HFF-Myc (cell line): Measurements from ENCODE around the gene SLC2A4.

Source experiments
- DNase-seq: peaks from one replicate; pipeline ENCODE4 v3.0.0-alpha.2; 2011; ENCODE audit warnings: low read depth; ENCODE audit errors: extremely low read depth
- H3K4me3 ChIP-seq: replicated peaks from 2 replicates; pipeline ENCODE4 v1.5.1; 2011; ENCODE audit warnings: low read depth, mild to moderate bottlenecking, control low read depth, low read length
- CTCF ChIP-seq: IDR thresholded peaks from 2 replicates; pipeline ENCODE4 v1.5.1; 2012; ENCODE audit warnings: mild to moderate bottlenecking, low read depth, low read length, control low read depth; ENCODE audit errors: missing control alignments

Gene SLC2A4

DNA sequence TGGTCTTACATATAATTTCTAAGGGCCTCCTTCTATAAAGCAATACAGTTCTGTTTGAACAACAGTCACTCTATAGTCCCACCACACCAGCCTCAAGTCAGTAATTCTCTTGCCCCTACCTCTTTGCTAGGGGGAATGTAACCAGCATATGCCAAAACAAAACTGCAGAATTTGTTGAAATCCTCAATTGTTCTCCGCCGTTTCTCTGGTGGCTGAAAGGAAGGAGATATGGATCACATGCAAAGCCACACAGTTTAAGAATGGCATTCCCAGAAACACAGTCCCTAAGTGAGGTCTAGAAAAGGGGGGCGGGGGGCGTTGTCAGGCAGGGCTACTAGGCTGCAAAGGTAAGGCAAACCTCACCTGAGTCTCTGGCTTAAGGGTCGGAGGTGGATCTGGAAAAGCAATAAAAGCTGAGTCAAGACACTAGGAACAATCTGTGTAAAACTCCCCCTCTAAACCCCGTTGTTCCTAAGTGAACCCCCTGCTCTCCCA, 44.2 kb upstream of the SLC2A4 start:
- DNase-seq = no peak
- peak overlapping the region; percentile 98 for H3K4me3 ChIP-seq
- no peak for TF ChIP-seq CTCF

GRCh38 chr17:7237761-7238419, 43.6 kb upstream of the SLC2A4 start:
- DNase-seq = no peak
- TF ChIP-seq CTCF = no peak

DNA sequence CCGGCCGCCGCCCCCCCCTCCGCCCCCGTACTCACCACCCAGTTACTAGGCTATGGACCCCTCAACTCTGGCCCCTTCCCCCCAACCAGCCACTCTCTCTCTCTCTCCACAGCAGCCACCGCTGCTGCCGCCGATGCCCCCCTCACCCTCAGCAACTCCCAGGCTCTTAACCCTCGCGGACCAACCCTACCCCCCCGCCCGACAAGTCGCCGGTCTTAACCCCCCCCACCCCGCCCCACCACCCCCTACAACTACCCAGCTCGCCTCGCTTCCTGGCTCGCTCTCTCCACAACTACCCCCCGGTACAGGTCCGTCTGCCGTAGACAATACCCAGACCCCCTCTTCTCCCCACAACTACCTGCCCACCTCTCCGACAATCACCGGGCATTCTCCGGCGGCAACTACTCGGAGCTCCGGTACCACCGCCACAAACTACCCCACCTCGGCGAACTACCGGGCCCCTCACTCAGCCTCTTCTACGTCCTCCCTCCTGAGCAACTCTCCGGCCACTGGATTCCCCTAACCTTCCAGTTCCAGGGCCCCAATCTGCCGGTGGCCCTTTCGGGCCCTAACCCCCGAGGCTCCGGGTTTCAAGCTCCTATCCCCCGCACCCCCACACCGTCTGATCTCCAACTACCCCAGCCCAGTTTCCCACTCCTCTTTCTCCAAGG, 43.0 kb upstream of the SLC2A4 start:
- no peak for DNase-seq
- no peak for TF ChIP-seq CTCF
- peak overlapping the region; percentile 98 for H3K4me3 ChIP-seq

More at GRCh38 chr17:7237761-7238419, 43.6 kb upstream of the SLC2A4 start:
- H3K4me3 ChIP-seq = peak overlapping the region; percentile 98

DNA sequence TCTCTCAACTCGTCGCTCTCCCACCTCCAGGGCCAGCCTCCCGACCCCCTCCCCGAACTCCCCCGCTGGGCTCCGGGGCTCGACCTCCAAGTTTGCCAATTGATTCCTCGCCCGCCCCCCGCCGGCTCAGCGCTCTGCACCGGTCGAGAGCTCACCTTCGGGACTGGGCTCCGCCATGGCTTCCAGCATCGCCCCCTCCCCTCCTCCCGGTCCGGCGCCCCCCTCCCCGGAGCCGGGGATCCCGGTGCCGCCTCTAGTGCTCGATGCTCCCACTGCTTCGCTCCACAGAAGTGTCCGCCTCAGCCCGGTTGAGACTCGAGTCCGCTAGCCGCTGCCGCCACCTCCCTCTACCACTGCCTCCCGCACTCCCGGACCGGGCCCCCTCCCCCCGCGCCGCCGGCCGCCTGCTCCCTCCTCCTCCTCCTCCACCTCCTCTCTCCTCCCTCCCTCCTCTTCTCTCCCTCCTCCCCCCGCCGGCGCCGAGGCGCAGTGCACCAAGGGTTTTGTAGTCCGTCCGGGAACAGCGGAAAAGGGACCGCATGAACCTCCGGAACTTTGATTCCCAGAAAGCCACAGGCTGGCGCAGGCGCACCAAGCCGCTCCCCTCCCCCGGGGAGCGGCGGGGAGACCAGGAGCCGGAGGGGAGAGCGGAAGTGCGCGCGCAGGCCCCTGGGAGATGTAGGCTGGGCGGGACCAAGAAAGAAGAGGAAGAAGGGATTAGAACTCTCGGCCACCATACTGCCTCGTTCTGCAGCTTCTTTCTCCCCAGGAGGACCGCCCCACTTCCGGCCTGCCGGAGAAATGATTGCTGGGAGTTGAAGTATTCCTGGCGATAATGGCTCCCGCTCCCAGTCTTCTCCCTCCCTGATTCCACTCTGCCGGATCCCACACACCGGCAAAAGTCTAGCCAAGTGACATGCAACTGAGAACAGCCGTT, 42.2 kb upstream of the SLC2A4 start, which contains the start of gene PHF23:
PHF23 (minus strand) TSS at position 367 of the 937 bp plus-strand sequence; CDS start at position 189, 178 bp downstream.
- no peak for TF ChIP-seq CTCF
- H3K4me3 ChIP-seq = peak within 1 kb of the TSS; percentile 98
- peak; percentile 98 for DNase-seq

DNA sequence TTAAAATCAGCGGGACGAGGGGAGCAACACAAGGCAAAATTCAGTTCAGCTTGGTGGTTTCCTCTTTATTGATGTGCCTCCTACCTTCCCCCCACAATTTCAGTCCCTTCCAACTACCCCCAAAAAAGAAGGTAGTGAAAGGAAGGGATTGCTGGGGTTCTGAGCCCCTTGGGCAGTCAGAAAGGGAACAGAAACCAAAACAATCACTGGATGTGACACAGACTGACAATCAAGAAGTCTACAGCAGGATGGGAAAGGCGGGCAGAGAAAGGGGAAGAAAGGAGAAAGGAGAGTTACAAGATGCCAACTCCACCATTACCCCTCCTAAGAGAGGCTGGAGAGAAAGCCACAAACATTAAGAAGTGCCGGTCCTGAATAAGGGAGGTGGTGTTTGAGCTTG, 41.1 kb upstream of the SLC2A4 start:
- no peak for DNase-seq
- peak overlapping the region; percentile 59 for H3K4me3 ChIP-seq
- TF ChIP-seq CTCF = no peak

- DNase-seq = no peak
- TF ChIP-seq CTCF = no peak
- peak overlapping the region; percentile 59 for H3K4me3 ChIP-seq
Measured at GRCh38 chr17:7241090-7241733, 40.3 kb upstream of the SLC2A4 start.
